Body of pancreas (tissue), 4 donors: ENCODE results near the gene PINK1.

Source experiments
- POLR2A ChIP-seq, 3 donors: fragments of 450-650 bp; IDR thresholded peaks; one replicate each; pipeline ENCODE4 v1.6.1; 2016; ENCODE audit warnings: antibody characterized with exemption in 3 of 3, mild to moderate bottlenecking in 2 of 3
- TF ChIP-seq, protein P1 (sequence below), 7 experiments: fragments of 450-650 bp in 4 of 7; fragments of 200-600 bp in 3 of 7; sonication (generic) in 3 of 7; IDR thresholded peaks; one replicate each; pipeline ENCODE4 v1.5.1; 2016 to 2019; ENCODE audit warnings: antibody characterized with exemption in 7 of 7

DNA sequence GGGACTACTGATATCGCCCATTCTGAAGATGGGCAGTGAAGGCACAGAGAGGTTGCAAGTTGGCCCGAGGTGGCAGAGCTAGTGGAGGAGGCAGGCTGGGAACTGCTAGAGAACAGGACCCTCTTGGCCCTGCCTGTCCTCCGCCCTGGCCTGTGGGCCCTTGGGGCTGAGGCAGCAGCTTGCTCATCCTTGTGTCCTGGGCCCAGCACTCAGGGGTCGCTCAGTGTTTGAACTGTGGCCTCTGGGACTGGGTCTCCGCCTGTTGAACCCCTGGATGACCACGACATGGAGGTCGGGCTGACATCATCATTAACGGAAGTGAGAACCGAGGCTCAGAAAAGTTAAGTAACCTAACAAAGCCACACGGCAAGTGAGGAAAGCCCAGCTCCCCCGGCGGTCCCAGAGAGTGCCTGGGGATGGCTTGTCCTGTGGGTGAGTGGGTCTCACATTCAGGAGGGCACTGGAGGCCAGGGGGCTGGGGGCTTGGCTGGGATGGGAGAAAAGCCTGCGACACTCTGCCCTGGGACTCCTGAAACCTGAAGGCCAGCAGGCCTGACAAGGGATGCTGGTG is 50.9 kb downstream of the PINK1 start:
- TF ChIP-seq, protein P1, sequence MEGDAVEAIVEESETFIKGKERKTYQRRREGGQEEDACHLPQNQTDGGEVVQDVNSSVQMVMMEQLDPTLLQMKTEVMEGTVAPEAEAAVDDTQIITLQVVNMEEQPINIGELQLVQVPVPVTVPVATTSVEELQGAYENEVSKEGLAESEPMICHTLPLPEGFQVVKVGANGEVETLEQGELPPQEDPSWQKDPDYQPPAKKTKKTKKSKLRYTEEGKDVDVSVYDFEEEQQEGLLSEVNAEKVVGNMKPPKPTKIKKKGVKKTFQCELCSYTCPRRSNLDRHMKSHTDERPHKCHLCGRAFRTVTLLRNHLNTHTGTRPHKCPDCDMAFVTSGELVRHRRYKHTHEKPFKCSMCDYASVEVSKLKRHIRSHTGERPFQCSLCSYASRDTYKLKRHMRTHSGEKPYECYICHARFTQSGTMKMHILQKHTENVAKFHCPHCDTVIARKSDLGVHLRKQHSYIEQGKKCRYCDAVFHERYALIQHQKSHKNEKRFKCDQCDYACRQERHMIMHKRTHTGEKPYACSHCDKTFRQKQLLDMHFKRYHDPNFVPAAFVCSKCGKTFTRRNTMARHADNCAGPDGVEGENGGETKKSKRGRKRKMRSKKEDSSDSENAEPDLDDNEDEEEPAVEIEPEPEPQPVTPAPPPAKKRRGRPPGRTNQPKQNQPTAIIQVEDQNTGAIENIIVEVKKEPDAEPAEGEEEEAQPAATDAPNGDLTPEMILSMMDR (IDR thresholded peaks at IDR 0.05) = no peak
- TF ChIP-seq POLR2A (IDR thresholded peaks at IDR 0.05) = no peak
